Thyroid gland (tissue), 4 donors: Measurements from ENCODE around the gene ITCH. TPM values are rescaled to one million over a fixed set of nuclear protein-coding genes. Genes with fewer than 3 reads are reported as not detected.

Source experiments
- DNase-seq, 2 donors: peaks; one replicate each; pipeline ENCODE4 v3.0.0-alpha.2; 2019
- H3K27ac ChIP-seq, 3 donors: fragments of 200-600 bp; sonication (generic); 1 replicate in 2 of 3; 2 replicates in 1 of 3; pipeline ENCODE4 v1.5.1; 2016 to 2019; ENCODE audit warnings: mild to moderate bottlenecking in 1 of 3, moderate library complexity in 1 of 3
- H3K27me3 ChIP-seq: fragments of 200-600 bp; sonication (generic); one replicate; pipeline ENCODE4 v1.5.1; 2019
- H3K36me3 ChIP-seq, 2 donors: fragments of 200-600 bp; sonication (generic); one replicate each; pipeline ENCODE4 v1.5.1; 2016 to 2019
- H3K4me1 ChIP-seq, 2 donors: fragments of 200-600 bp; sonication (generic); one replicate each; pipeline ENCODE4 v1.5.1; 2017 to 2019
- H3K4me3 ChIP-seq, 3 donors: fragments of 200-600 bp; sonication (generic); replicated peaks in 1 of 3; 1 replicate in 2 of 3; 2 replicates in 1 of 3; pipeline ENCODE4 v1.5.1; 2016; ENCODE audit warnings: mild to moderate bottlenecking in 1 of 3
- H3K9me3 ChIP-seq: fragments of 200-600 bp; sonication (generic); one replicate; pipeline ENCODE4 v1.5.1; 2017
- CTCF ChIP-seq, 6 experiments: fragments of 200-600 bp in 3 of 6; fragments of 450-650 bp in 3 of 6; sonication (generic) in 3 of 6; IDR thresholded peaks; one replicate each; pipeline ENCODE4 v1.5.1; 2016 to 2019; ENCODE audit warnings: antibody characterized with exemption in 6 of 6, mild to moderate bottlenecking in 2 of 6, inconsistent platforms in 1 of 6, moderate library complexity in 1 of 6
- POLR2A ChIP-seq, 2 donors: fragments of 450-650 bp; IDR thresholded peaks; one replicate each; pipeline ENCODE4 v1.6.1; 2017; ENCODE audit warnings: antibody characterized with exemption in 2 of 2, mild to moderate bottlenecking in 2 of 2, moderate library complexity in 1 of 2
- WGBS, 2 donors: methylation state at CpG; one replicate each; pipeline ENCODE4 v1.1.5; 2017; 5-methylcytosine and 5-hydroxymethylcytosine counted together
- intact Hi-C: fragments of 100-400 bp; cut with DNase I; formaldehyde crosslinking; loops from one replicate; pipeline ENCODE4 v1.15.1; 2023
- total RNA-seq, 4 donors: library from RNA; depleted of rRNA; stranded (reverse); fragments of >200 nt; gene quantifications; one replicate each; pipeline ENCODE4 v1.2.3, GENCODE V29; 2016

ITCH gene
- total RNA-seq, 4 donors from 2014 or later: 67.5 to 120 (median 75.5) TPM

GRCh38 chr20:34531608-34532265, 168.7 kb downstream of the ITCH start:
- Histone ChIP-seq H3K4me1 (peaks cover 9 to 24% of the 10 kb centered on the region in 2 donors), H3K27ac (no peak overlapping the region), H3K36me3 (peaks cover 49 to 65% of the 10 kb centered on the region in 2 donors), H3K27me3 (no peaks in the 10 kb centered on the region), H3K9me3 (no peaks in the 10 kb centered on the region), H3K4me3 (no peak overlapping the region)
- intact Hi-C loops: loop anchor here (10.0 kb wide), 1 partner anchor 217 kb away; no protein-coding TSS in a partner anchor
- WGBS, 2 donors: 77 to 93% methylated on average over 8 of the region's 8 CpGs
- no peak for DNase-seq
- TF ChIP-seq POLR2A (IDR thresholded peaks at IDR 0.05) (no peak), CTCF (IDR thresholded peaks at IDR 0.05) (no peak)

GRCh38 chr20:34532320-34532719, 169.2 kb downstream of the ITCH start:
- Histone ChIP-seq H3K4me3 (no peak overlapping the region), H3K9me3 (no peaks in the 10 kb centered on the region), H3K27ac (no peak overlapping the region), H3K36me3 (peaks cover 49 to 65% of the 10 kb centered on the region in 2 donors), H3K27me3 (no peaks in the 10 kb centered on the region), H3K4me1 (peaks cover 9 to 19% of the 10 kb centered on the region in 2 donors)
- TF ChIP-seq CTCF (IDR thresholded peaks at IDR 0.05) (no peak), POLR2A (IDR thresholded peaks at IDR 0.05) (no peak)
- intact Hi-C loops: loop anchor here (10.0 kb wide), 1 partner anchor 218 kb away; no protein-coding TSS in a partner anchor
- DNase-seq: no peak
- WGBS, 2 donors: 82 to 88% methylated on average over 8 of the region's 8 CpGs

- no peak for TF ChIP-seq POLR2A (IDR thresholded peaks at IDR 0.05)
- no peak for TF ChIP-seq CTCF (IDR thresholded peaks at IDR 0.05)
- Histone ChIP-seq H3K36me3 (peaks cover 48 to 61% of the 10 kb centered on the region in 2 donors), H3K27ac (no peak overlapping the region), H3K9me3 (no peaks in the 10 kb centered on the region), H3K4me3 (no peak overlapping the region), H3K4me1 (peaks cover 9 to 19% of the 10 kb centered on the region in 2 donors), H3K27me3 (no peaks in the 10 kb centered on the region)
- 91 to 93% methylated on average over 6 to 7 of the region's 7 CpGs for WGBS, 2 donors
- DNase-seq: no peak
- intact Hi-C loops: loop anchor here (10.0 kb wide), 1 partner anchor 218 kb away; no protein-coding TSS in a partner anchor
These were observed 169.7 kb downstream of the ITCH start for GRCh38 chr20:34532756-34533155.

GRCh38 chr20:34534391-34535165, 171.5 kb downstream of the ITCH start:
- Histone ChIP-seq H3K27ac (no peak overlapping the region), H3K4me1 (peaks cover 0 to 6% of the 10 kb centered on the region in 2 donors), H3K4me3 (no peak overlapping the region), H3K9me3 (no peaks in the 10 kb centered on the region), H3K36me3 (peaks cover 48 to 59% of the 10 kb centered on the region in 2 donors), H3K27me3 (no peaks in the 10 kb centered on the region)
- DNase-seq: no peak
- 88 to 91% methylated on average over 13 to 15 of the region's 15 CpGs for WGBS, 2 donors
- TF ChIP-seq POLR2A (IDR thresholded peaks at IDR 0.05) (no peak), CTCF (IDR thresholded peaks at IDR 0.05) (no peak)
- intact Hi-C loops: loop anchor here (10.0 kb wide), 1 partner anchor 220 kb away; no protein-coding TSS in a partner anchor
